ENCODE data around the gene NABP2.

DNA sequence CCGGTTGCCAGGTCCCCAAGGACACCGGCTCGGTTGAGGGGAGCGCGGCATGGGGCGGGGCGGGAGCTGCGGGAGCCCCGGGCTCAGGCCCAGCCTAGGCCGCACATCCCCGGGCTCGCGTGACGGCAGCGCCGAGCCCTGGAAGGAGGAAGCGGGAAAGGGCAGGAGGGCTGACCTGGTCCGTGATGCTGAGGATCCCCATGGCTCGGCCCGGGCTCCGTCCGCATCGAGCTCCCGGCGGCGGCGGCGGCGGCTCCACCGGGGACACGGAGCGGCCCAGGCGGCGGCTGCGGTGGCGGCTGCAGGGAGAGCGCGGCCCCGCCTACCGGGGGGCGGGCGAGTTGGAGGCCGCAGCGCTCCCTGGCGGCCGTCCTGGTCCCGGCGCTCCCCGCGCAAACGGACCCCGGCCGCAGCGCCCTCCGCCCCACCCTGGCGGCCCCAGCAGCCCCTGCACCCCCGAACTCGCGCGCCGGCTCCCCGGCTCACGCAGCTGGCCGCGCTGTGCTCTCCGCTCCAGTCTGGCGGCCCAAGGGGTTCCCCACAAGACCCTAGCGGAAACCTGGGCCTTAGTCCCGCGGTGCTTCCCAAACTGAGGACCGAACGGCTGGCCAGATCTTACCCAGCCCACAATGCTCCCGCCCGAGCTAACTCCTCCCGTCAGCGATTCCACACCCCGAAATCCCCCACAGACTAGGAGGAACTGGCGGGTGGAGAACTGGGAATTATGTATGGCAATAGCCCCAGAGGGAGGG, 34.1 kb downstream of the NABP2 start, which contains the start of gene ANKRD52:
- TF ChIP-seq, protein P1, sequence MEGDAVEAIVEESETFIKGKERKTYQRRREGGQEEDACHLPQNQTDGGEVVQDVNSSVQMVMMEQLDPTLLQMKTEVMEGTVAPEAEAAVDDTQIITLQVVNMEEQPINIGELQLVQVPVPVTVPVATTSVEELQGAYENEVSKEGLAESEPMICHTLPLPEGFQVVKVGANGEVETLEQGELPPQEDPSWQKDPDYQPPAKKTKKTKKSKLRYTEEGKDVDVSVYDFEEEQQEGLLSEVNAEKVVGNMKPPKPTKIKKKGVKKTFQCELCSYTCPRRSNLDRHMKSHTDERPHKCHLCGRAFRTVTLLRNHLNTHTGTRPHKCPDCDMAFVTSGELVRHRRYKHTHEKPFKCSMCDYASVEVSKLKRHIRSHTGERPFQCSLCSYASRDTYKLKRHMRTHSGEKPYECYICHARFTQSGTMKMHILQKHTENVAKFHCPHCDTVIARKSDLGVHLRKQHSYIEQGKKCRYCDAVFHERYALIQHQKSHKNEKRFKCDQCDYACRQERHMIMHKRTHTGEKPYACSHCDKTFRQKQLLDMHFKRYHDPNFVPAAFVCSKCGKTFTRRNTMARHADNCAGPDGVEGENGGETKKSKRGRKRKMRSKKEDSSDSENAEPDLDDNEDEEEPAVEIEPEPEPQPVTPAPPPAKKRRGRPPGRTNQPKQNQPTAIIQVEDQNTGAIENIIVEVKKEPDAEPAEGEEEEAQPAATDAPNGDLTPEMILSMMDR (IDR thresholded peaks at IDR 0.05): peak; percentile 71
- no peak for TF ChIP-seq EZH2 (IDR thresholded peaks at IDR 0.05)
- no peak for TF ChIP-seq EZH2phosphoT487 (IDR thresholded peaks at IDR 0.05)
